ENCODE data around the gene BOLL.
"Not testable (repeated sequence)": the region's sequence is repeated elsewhere in the genome, so short reads cannot be mapped to it uniquely, and the experiment has no call there.

- TF ChIP-seq EZH2 (IDR thresholded peaks at IDR 0.05; ENCODE audit: borderline replicate concordance, insufficient read depth, low read depth, low read length, poor library complexity, severe bottlenecking); CTCF (IDR thresholded peaks at IDR 0.05): not testable (repeated sequence)
Measured at GRCh38 chr2:197728555-197729544, 56.3 kb downstream of the BOLL start.

Data from B cell (primary cell).